Right cardiac atrium (tissue), 5 donors: ENCODE results near the gene PIGU. TPM values are rescaled to one million over a fixed set of nuclear protein-coding genes. Genes with fewer than 3 reads are reported as not detected.

ENCODE experiments used
- ATAC-seq, 2 donors: fragments of 200-7000 bp; cut with Tn5 transposase; one replicate each; pipeline versions ENCODE4 v1.8.0 to v1.9.1; 2020; ENCODE audit warnings: moderate library complexity in 2 of 2, mild to moderate bottlenecking in 1 of 2
- DNase-seq, 3 donors: peaks; one replicate each; pipeline ENCODE4 v3.0.0-alpha.2; 2020
- H3K27ac ChIP-seq: one replicate; pipeline ENCODE4 v1.5.1; 2013; ENCODE audit warnings: mild to moderate bottlenecking, low read length, control low read depth, moderate library complexity
- H3K27me3 ChIP-seq: one replicate; pipeline ENCODE4 v1.6.1; 2013; ENCODE audit not compliant: control insufficient read depth, insufficient read depth
- H3K4me1 ChIP-seq: one replicate; pipeline ENCODE4 v1.6.1; 2013; ENCODE audit warnings: low read length; ENCODE audit not compliant: control insufficient read depth, insufficient read depth
- H3K4me3 ChIP-seq: one replicate; pipeline ENCODE4 v1.5.1; 2013; ENCODE audit warnings: low read length, control low read depth
- H3K9me3 ChIP-seq: one replicate; pipeline ENCODE4 v1.6.1; 2013; ENCODE audit warnings: low read length; ENCODE audit not compliant: control insufficient read depth
- WGBS: extraction: QIAGEN DNeasy Blood & Tissue Kit; methylation state at CpG from one replicate; pipeline ENCODE4 v1.1.7; 2013; 5-methylcytosine and 5-hydroxymethylcytosine counted together
- intact Hi-C, 4 donors: fragments of 100-400 bp; cut with DNase I; formaldehyde crosslinking; loops; one replicate each; pipeline versions ENCODE4 v1.11.0 to v1.14.0; 2022 to 2023
- polyA plus RNA-seq: library from polyadenylated mRNA; stranded (reverse); fragments of 200-250 nt; gene quantifications from one replicate; pipeline ENCODE4 v1.2.3, GENCODE V29; 2013
- total RNA-seq, 4 donors: library from RNA; stranded (reverse); fragmentation: NEBNext Ultra II Directional; extraction: Animal tissue kit (Norgen Biotek cat#: 25700); gene quantifications; one replicate each; pipeline ENCODE4 v1.2.1, GENCODE V29; 2021
- donor health status: healthy with polysubstance abuse.
- donor health status: DM: no; HTN: yes; CAD: no.
- donor health status: DM: no; HTN: no; CAD: no.
- donor health status: DM: no; HTN: yes; CAD: no; lungs with severe emphysema.
- donor health status: DM: yes; HTN: yes; CAD: no.

The PIGU gene
- total and polyA plus RNA-seq, 5 donors, result 11.6 to 18.9 (median 14.2) TPM

GRCh38 chr20:34713194-34713943 is 36.5 kb upstream of the PIGU start:
- ATAC-seq, result peak in 1 of 2 donors; percentile 39
- no peaks in the 10 kb centered on the region for H3K9me3 ChIP-seq
- no peaks in the 10 kb centered on the region for H3K27me3 ChIP-seq
- H3K4me1 ChIP-seq, result peaks cover 4% of the 10 kb centered on the region
- intact Hi-C loops, result no loop called here
- no peak for DNase-seq
- WGBS, result 59% methylated on average over 1 of the region's 1 CpG
- no peak overlapping the region for H3K4me3 ChIP-seq
- H3K27ac ChIP-seq, result peak overlapping the region; percentile 83

- Histone ChIP-seq H3K4me1 (peaks cover 4% of the 10 kb centered on the region), H3K27ac (peak overlapping the region; percentile 77), H3K4me3 (no peak overlapping the region), H3K27me3 (no peaks in the 10 kb centered on the region), H3K9me3 (no peaks in the 10 kb centered on the region)
- ATAC-seq (no peak), DNase-seq (no peak)
- intact Hi-C loops, result no loop called here
- WGBS, result 72% methylated on average over 5 of the region's 5 CpGs
Measured at GRCh38 chr20:34712525-34713192, 35.8 kb upstream of the PIGU start.

- intact Hi-C loops, result no loop called here
- no peak overlapping the region for H3K4me3 ChIP-seq
- peaks cover 4% of the 10 kb centered on the region for H3K4me1 ChIP-seq
- no peak for DNase-seq
- no peaks in the 10 kb centered on the region for H3K9me3 ChIP-seq
- no peaks in the 10 kb centered on the region for H3K27me3 ChIP-seq
- 92% methylated on average over 3 of the region's 3 CpGs for WGBS
- no peak overlapping the region for H3K27ac ChIP-seq
- no peak for ATAC-seq
Measured at GRCh38 chr20:34711813-34712430, 35.0 kb upstream of the PIGU start.

GRCh38 chr20:34710861-34711574 is 34.1 kb upstream of the PIGU start:
- Histone ChIP-seq H3K27ac (no peak overlapping the region), H3K4me1 (peaks cover 4% of the 10 kb centered on the region), H3K9me3 (no peaks in the 10 kb centered on the region), H3K27me3 (no peaks in the 10 kb centered on the region), H3K4me3 (no peak overlapping the region)
- DNase-seq (no peak), ATAC-seq (no peak)
- intact Hi-C loops, result no loop called here
- 89% methylated on average over 9 of the region's 9 CpGs for WGBS

GRCh38 chr20:34710568-34710839 is 33.6 kb upstream of the PIGU start:
- Histone ChIP-seq H3K27me3 (no peaks in the 10 kb centered on the region), H3K4me3 (no peak overlapping the region), H3K27ac (peak overlapping the region; percentile 15), H3K4me1 (peaks cover 4% of the 10 kb centered on the region), H3K9me3 (no peaks in the 10 kb centered on the region)
- ATAC-seq (no peak), DNase-seq (no peak)
- intact Hi-C loops, result no loop called here

- Histone ChIP-seq H3K27ac (peak overlapping the region; percentile 15), H3K4me1 (peaks cover 4% of the 10 kb centered on the region), H3K27me3 (no peaks in the 10 kb centered on the region), H3K9me3 (no peaks in the 10 kb centered on the region), H3K4me3 (peak overlapping the region; percentile 19)
- 5% methylated on average over 61 of the region's 61 CpGs for WGBS
- ATAC-seq (peak; percentile 62 to 73), DNase-seq (peak; percentile 80 to 93 (median 88))
- intact Hi-C loops, result loop anchor here in 3 of 4 donors (5.0 to 10.0 kb wide), 3 partner anchors 125 to 173 kb away; no protein-coding TSS in a partner anchor
Measured at GRCh38 chr20:34709831-34710567, 33.1 kb upstream of the PIGU start.

- 2% methylated on average over 63 of the region's 64 CpGs for WGBS
Measured at GRCh38 chr20:34709044-34709830, 32.3 kb upstream of the PIGU start.

GRCh38 chr20:34708621-34709043 is 31.7 kb upstream of the PIGU start:
- no peaks in the 10 kb centered on the region for H3K27me3 ChIP-seq
- 7% methylated on average over 22 of the region's 22 CpGs for WGBS
- peak; percentile 56 to 83 (median 80) for DNase-seq
- peak in 1 of 2 donors; percentile 4 for ATAC-seq
- peaks cover 4% of the 10 kb centered on the region for H3K4me1 ChIP-seq
- peak overlapping the region; percentile 9 for H3K27ac ChIP-seq
- no peaks in the 10 kb centered on the region for H3K9me3 ChIP-seq
- H3K4me3 ChIP-seq, result peak overlapping the region; percentile 19
- intact Hi-C loops, result loop anchor here in 3 of 4 donors (5.0 to 10.0 kb wide), 3 partner anchors 124 to 171 kb away; no protein-coding TSS in a partner anchor

More at GRCh38 chr20:34709044-34709830, 32.3 kb upstream of the PIGU start:
- intact Hi-C loops, result loop anchor here in 3 of 4 donors (5.0 to 10.0 kb wide), 3 partner anchors 124 to 172 kb away; no protein-coding TSS in a partner anchor
- H3K27me3 ChIP-seq, result no peaks in the 10 kb centered on the region
- DNase-seq (peak; percentile 88 to 95 (median 94)), ATAC-seq (peak; percentile 78)
- H3K9me3 ChIP-seq, result no peaks in the 10 kb centered on the region
- H3K4me1 ChIP-seq, result peaks cover 4% of the 10 kb centered on the region
- H3K27ac ChIP-seq, result peak overlapping the region; percentile 9
- H3K4me3 ChIP-seq, result peak overlapping the region; percentile 19

- DNase-seq (no peak), ATAC-seq (no peak)
- 50% methylated on average over 3 of the region's 3 CpGs for WGBS
- Histone ChIP-seq H3K27me3 (no peaks in the 10 kb centered on the region), H3K9me3 (no peaks in the 10 kb centered on the region), H3K4me3 (no peak overlapping the region), H3K4me1 (peaks cover 3% of the 10 kb centered on the region), H3K27ac (peak overlapping the region; percentile 25)
- intact Hi-C loops, result loop anchor here in 3 of 4 donors (5.0 to 10.0 kb wide), 3 partner anchors 122 to 170 kb away; no protein-coding TSS in a partner anchor
Measured at GRCh38 chr20:34706912-34707784, 30.3 kb upstream of the PIGU start.
